SU-DHL-6 (cell line): Measurements from ENCODE around the gene PLEKHA8.

Source experiments
- CTCF ChIP-seq: fragments of 200-600 bp; sonication (generic); IDR thresholded peaks from one replicate; pipeline ENCODE4 v1.5.1; 2017; ENCODE audit warnings: antibody characterized with exemption, mild to moderate bottlenecking, low read length, moderate library complexity; ENCODE audit not compliant: insufficient read depth, poor library complexity, severe bottlenecking
- EZH2phosphoT487 ChIP-seq: fragments of 200-600 bp; sonication (generic), shearing (Covaris generic); conservative IDR thresholded peaks from 2 replicates; pipeline ENCODE4 v1.6.1; 2018; ENCODE audit warnings: mild to moderate bottlenecking, antibody characterized with exemption, low read length, moderate library complexity, mixed read lengths

- TF ChIP-seq CTCF, result no peak
- TF ChIP-seq EZH2phosphoT487, result no peak
Measured at GRCh38 chr7:30065746-30066145, 37.5 kb downstream of the PLEKHA8 start.
